GM12892 (cell line): Measurements from ENCODE around the gene DCDC1.

Experiments used
- DNase-seq: peaks from one replicate; pipeline ENCODE4 v3.0.0; 2011; ENCODE audit not compliant: insufficient read length
- FAIRE-seq: peaks from 2 replicates; lab custom pipeline; 2011; peaks lifted over from hg19 to GRCh38; lab: Jason Lieb, UNC
- POLR2A ChIP-seq: IDR thresholded peaks from 2 replicates; pipeline ENCODE4 v1.6.1; 2011; ENCODE audit warnings: low read depth, low read length, control low read depth
- POLR2AphosphoS5 ChIP-seq: IDR thresholded peaks from 2 replicates; pipeline ENCODE4 v1.6.1; 2011; ENCODE audit warnings: low read depth, low read length, control low read depth
- TAF1 ChIP-seq: IDR thresholded peaks from 2 replicates; pipeline ENCODE4 v1.6.1; 2011; ENCODE audit warnings: low read depth, mild to moderate bottlenecking, control low read depth, low read length, borderline replicate concordance

DCDC1 gene

DNA sequence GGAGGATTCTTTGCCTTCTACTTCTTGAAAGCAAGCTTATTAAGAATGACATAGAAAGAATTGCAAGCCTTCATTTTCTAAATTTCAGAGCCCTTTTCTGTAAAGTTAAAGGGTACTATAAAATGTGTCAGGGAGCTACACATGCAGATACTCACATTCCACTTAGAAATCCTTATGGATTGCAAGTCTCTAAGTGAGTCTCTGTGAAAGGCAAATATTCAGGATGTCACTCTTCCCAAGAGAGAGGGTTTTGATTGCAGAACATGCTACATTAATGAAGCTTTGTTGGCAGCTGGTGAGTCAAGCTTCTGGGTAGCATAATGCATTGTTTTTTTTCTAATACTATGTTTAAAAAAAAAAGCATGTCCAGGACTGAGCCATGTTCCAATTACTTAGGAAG is 369.2 kb downstream of the DCDC1 start:
- TF ChIP-seq POLR2A, result no peak
- no peak for TF ChIP-seq POLR2AphosphoS5
- TF ChIP-seq TAF1, result no peak
- DNase-seq (no peak), FAIRE-seq (no peak)

GRCh38 chr11:30992513-30992849 is 377.1 kb downstream of the DCDC1 start:
- DNase-seq (no peak), FAIRE-seq (no peak)
- TF ChIP-seq TAF1 (no peak), POLR2A (no peak), POLR2AphosphoS5 (no peak)

DNA sequence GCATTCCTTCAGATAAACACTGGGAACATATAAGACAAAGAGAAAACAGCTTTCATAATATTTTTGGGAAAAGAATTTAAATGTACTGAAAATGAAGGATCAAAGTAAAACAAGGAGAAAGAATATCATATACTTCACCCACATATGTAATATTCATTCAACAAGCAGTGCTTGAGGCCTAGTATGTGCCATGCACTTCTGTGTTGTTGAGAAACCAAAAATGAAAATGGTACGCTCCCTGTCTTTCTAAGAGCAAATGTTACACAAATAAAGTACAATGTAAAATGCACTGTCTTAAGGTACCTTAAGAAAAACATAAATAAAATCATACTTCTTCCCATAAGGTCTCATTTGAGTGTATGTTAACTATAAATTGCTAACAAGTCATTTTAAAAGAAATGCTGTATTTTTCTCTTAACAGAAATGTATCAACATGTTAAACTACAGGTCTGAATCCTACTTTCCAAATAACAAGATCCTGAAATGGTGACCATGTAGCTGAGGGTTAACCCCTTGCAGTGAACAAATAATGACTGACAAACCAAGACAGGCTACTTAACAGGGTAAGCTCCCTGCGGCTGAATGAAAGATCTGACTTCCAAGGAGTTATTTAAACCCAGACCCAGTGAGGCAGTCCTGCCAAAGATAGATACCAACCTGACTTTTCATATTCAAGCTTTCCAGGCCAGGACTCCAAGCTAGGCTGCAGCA is 377.6 kb downstream of the DCDC1 start:
- TF ChIP-seq TAF1 (no peak), POLR2AphosphoS5 (no peak), POLR2A (no peak)
- FAIRE-seq (no peak), DNase-seq (no peak)

- TF ChIP-seq POLR2AphosphoS5, result no peak
- TF ChIP-seq POLR2A, result no peak
- TF ChIP-seq TAF1, result no peak
- no peak for FAIRE-seq
Measured at GRCh38 chr11:30991376-30991775, 378.2 kb downstream of the DCDC1 start.

GRCh38 chr11:30990625-30991296 is 378.8 kb downstream of the DCDC1 start:
- no peak for FAIRE-seq
- no peak for DNase-seq
- TF ChIP-seq POLR2AphosphoS5, result no peak
- TF ChIP-seq POLR2A, result no peak
- no peak for TF ChIP-seq TAF1

More at GRCh38 chr11:30991376-30991775, 378.2 kb downstream of the DCDC1 start:
- no peak for DNase-seq

- DNase-seq, result no peak
- no peak for TF ChIP-seq TAF1
- TF ChIP-seq POLR2AphosphoS5, result no peak
- TF ChIP-seq POLR2A, result no peak
- FAIRE-seq, result no peak
Measured at GRCh38 chr11:30987819-30988218, 381.7 kb downstream of the DCDC1 start.

DNA sequence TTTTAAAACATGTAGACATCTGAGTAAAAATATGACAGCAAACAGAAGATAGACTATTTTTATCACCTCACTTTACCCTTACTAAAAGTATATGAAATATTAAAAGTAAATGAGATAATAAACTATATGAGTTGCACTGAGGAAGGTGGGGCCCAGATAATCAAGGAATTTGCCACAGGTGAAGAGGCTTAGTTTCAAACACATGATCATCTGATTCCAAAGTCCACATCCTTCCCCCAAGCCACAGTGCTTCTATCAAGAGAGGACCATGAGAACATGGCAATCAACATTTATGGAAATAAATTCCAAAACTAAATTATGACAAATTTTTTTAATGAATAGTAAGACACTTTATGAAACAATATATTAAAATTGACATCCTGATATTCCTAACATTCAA is 384.0 kb downstream of the DCDC1 start:
- no peak for FAIRE-seq
- DNase-seq, result no peak
- TF ChIP-seq POLR2A, result no peak
- no peak for TF ChIP-seq POLR2AphosphoS5
- no peak for TF ChIP-seq TAF1

DNA sequence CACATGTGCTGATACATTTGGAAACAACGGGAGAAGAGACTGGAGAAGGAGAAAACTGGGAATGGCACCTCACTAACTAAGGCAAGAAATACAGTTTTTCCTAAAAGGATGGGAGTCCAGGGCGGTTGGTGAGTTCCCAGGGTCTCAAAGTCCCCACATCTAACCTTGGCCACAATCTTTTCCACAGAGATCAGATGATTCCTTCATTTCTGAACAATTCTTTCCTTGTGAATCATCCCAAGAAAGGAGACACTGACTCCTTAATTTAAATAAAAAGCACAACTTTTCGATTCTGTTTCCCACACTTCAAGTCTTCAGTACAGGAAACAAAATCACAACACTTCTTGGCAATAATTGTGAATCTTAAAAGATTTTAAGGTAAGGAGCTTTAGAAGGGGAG is 384.7 kb downstream of the DCDC1 start:
- TF ChIP-seq TAF1, result no peak
- no peak for TF ChIP-seq POLR2A
- TF ChIP-seq POLR2AphosphoS5, result no peak
- no peak for FAIRE-seq
- DNase-seq, result no peak

DNA sequence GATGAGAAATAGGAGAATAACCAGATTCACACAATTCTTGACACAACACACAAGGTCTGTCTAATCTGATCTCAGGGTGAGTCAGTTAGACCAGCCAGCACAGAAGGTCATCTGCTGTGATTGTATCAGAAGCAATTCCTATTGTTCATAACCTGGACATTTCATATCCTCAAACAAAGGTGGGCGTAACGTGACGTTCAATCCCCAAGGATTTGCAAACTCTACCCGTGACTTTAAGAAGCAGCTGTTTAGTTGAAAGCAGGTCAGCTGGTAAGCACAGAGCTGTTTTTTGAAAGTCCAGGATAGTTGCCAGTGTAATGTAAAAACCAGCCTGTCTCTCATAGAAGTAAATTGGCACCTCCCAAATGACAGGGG is 385.1 kb downstream of the DCDC1 start:
- FAIRE-seq (no peak), DNase-seq (no peak)

GRCh38 chr11:30983776-30984441 is 385.6 kb downstream of the DCDC1 start:
- TF ChIP-seq POLR2AphosphoS5, result no peak
- no peak for FAIRE-seq
- DNase-seq, result no peak

More for the DNA sequence above, 385.1 kb downstream of the DCDC1 start:
- no peak for TF ChIP-seq TAF1
- TF ChIP-seq POLR2A, result no peak
- TF ChIP-seq POLR2AphosphoS5, result no peak

DNA sequence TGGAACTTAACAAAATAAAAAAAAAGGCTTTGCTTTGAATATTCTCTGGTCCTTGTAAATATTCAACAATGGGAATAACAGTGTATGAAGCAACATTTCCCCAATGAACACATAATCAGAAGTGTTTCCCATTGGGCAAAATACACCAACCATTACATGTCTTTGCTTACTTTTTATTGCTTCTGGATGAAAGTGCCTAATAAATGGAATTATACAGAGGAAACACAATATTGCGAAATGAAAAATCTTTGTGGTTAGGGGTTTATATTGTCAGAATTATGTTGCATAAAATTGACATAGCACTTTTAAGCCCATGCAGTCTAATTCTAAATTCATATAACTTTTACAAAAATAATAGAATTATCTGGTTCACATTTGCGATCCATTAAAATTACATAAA is 386.4 kb downstream of the DCDC1 start:
- FAIRE-seq, result no peak
- DNase-seq, result no peak
- TF ChIP-seq POLR2AphosphoS5, result no peak
- TF ChIP-seq TAF1, result no peak
- TF ChIP-seq POLR2A, result no peak

DNA sequence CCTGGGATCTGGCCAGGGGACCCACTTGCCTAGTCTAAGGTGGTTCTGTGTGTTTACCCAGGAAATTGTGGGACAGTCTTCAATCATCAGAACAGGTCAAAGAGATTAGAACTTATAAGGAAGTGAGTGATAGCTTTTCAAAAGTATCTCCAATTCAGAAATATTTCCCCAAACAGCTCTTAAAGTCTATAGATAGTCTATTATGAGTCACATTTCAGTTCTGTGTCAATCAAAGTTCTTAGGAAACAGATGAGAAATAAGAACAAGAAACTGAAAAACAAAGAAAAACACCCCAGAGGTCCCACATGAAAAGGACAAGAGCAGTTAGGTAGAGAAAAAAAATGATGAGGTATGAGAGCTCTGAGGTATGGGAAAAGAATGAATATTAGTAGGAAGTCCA is 402.0 kb downstream of the DCDC1 start:
- TF ChIP-seq POLR2AphosphoS5 (no peak), TAF1 (no peak), POLR2A (no peak)
- FAIRE-seq, result no peak
- DNase-seq, result no peak
